ENCODE data around the gene BRD3OS. TPM values are rescaled to one million over a fixed set of nuclear protein-coding genes. Genes with fewer than 3 reads are reported as not detected.
A peak's percentile ranks its signal among the peaks of the same experiment; 100 is the strongest.

Gene BRD3OS
- total RNA-seq, 1 donor from 2014 or later = 20.2 TPM

GRCh38 chr9:133978899-133979272, 46.4 kb upstream of the BRD3OS start:
- no peaks in the 10 kb centered on the region for H3K27me3 ChIP-seq (ENCODE audit: insufficient read depth, low read length)
- DNase-seq (ENCODE audit: low read depth) (no peak), FAIRE-seq (no peak)
- peak overlapping the region; percentile 70 for H3K4me2 ChIP-seq (ENCODE audit: low read length)
- H4K20me1 ChIP-seq (ENCODE audit: insufficient read depth, low read length) = peaks cover 100% of the 10 kb centered on the region
- no peak overlapping the region for H3K27ac ChIP-seq (ENCODE audit: low read depth, low read length)
- H3K4me1 ChIP-seq (ENCODE audit: insufficient read depth, low read length) = peaks cover 15% of the 10 kb centered on the region
- no peaks in the 10 kb centered on the region for H3K9me3 ChIP-seq (ENCODE audit: insufficient read depth, low read depth, low read length)
- no peaks in the 10 kb centered on the region for H3K9me3 Mint-ChIP-seq (ENCODE audit: unreplicated experiment)
- H3K4me3 Mint-ChIP-seq (ENCODE audit: unreplicated experiment) = no peak overlapping the region
- H3K79me2 ChIP-seq (ENCODE audit: insufficient read depth, low read length) = peaks cover 99% of the 10 kb centered on the region
- H3K36me3 ChIP-seq (ENCODE audit: insufficient read depth, low read length) = no peaks in the 10 kb centered on the region
- no peak overlapping the region for H3K27ac Mint-ChIP-seq (ENCODE audit: unreplicated experiment)
- TF ChIP-seq CTCF (IDR thresholded peaks at IDR 0.05; ENCODE audit: insufficient read depth, low read depth, low read length) (no peak), EZH2 (IDR thresholded peaks at IDR 0.05; ENCODE audit: insufficient read depth, low read length) (no peak)
- peak overlapping the region; percentile 3 for H3K9ac ChIP-seq (ENCODE audit: low read length)
- peaks cover 6% of the 10 kb centered on the region for H3K4me1 Mint-ChIP-seq (ENCODE audit: low read depth, unreplicated experiment)
- peak overlapping the region; percentile 13 for H3K4me3 ChIP-seq (ENCODE audit: insufficient read depth, low read depth, low read length)
- peak overlapping the region; percentile 26 for H2AFZ ChIP-seq (ENCODE audit: low read depth, low read length)
- peaks cover 13% of the 10 kb centered on the region for H3K36me3 Mint-ChIP-seq (ENCODE audit: low read depth, unreplicated experiment)
- no peaks in the 10 kb centered on the region for H3K27me3 Mint-ChIP-seq (ENCODE audit: low read depth, unreplicated experiment)

GRCh38 chr9:133979273-133979920, 45.9 kb upstream of the BRD3OS start:
- FAIRE-seq (no peak), DNase-seq (ENCODE audit: low read depth) (peak; percentile 27)
- H3K36me3 ChIP-seq (ENCODE audit: insufficient read depth, low read length) = no peaks in the 10 kb centered on the region
- peak overlapping the region; percentile 70 for H3K4me2 ChIP-seq (ENCODE audit: low read length)
- Mint-ChIP-seq H3K4me1 (ENCODE audit: low read depth, unreplicated experiment) (peaks cover 6% of the 10 kb centered on the region), H3K27ac (ENCODE audit: unreplicated experiment) (no peak overlapping the region), H3K9me3 (ENCODE audit: unreplicated experiment) (no peaks in the 10 kb centered on the region), H3K4me3 (ENCODE audit: unreplicated experiment) (no peak overlapping the region), H3K36me3 (ENCODE audit: low read depth, unreplicated experiment) (peaks cover 13% of the 10 kb centered on the region), H3K27me3 (ENCODE audit: low read depth, unreplicated experiment) (no peaks in the 10 kb centered on the region)
- H3K27ac ChIP-seq (ENCODE audit: low read depth, low read length) = no peak overlapping the region
- peak overlapping the region; percentile 13 for H3K4me3 ChIP-seq (ENCODE audit: insufficient read depth, low read depth, low read length)
- peak overlapping the region; percentile 22 for H3K9ac ChIP-seq (ENCODE audit: low read length)
- no peaks in the 10 kb centered on the region for H3K9me3 ChIP-seq (ENCODE audit: insufficient read depth, low read depth, low read length)
- TF ChIP-seq CTCF (IDR thresholded peaks at IDR 0.05; ENCODE audit: insufficient read depth, low read depth, low read length) = no peak
- H4K20me1 ChIP-seq (ENCODE audit: insufficient read depth, low read length) = peaks cover 100% of the 10 kb centered on the region
- H3K27me3 ChIP-seq (ENCODE audit: insufficient read depth, low read length) = no peaks in the 10 kb centered on the region
- peaks cover 99% of the 10 kb centered on the region for H3K79me2 ChIP-seq (ENCODE audit: insufficient read depth, low read length)
- H2AFZ ChIP-seq (ENCODE audit: low read depth, low read length) = peak overlapping the region; percentile 26
- H3K4me1 ChIP-seq (ENCODE audit: insufficient read depth, low read length) = peaks cover 15% of the 10 kb centered on the region

Data from astrocyte (in vitro differentiated cells and primary cell).